ENCODE measurements around the gene ZNF345. TPM values are rescaled to one million over a fixed set of nuclear protein-coding genes. Genes with fewer than 3 reads are reported as not detected.

ZNF345 gene
- total RNA-seq, 1 experiment from 2014 or later = 5.2 TPM

DNA sequence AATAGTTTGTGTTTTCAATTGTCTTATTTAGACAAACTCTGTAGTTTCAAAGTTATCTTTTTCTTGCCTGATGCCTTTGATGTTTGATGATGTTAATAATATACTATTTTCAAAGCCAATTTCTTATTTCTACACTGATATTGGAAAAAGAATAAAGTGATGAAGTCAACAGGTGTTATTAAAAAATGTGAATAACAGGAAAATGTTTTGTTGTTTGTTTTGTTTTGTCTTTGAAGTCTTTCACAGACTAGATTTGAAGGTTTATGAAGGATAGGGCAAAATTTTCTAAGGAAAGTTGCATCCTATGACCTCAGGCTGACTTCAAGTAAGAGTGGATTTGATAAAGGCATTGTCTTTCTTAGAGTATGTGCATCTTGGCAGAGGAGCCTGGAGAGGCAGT lies 43.6 kb upstream of the ZNF345 start (continued):
- TF ChIP-seq, protein P1, sequence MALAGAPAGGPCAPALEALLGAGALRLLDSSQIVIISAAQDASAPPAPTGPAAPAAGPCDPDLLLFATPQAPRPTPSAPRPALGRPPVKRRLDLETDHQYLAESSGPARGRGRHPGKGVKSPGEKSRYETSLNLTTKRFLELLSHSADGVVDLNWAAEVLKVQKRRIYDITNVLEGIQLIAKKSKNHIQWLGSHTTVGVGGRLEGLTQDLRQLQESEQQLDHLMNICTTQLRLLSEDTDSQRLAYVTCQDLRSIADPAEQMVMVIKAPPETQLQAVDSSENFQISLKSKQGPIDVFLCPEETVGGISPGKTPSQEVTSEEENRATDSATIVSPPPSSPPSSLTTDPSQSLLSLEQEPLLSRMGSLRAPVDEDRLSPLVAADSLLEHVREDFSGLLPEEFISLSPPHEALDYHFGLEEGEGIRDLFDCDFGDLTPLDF (CRISPR knock-in tag; IDR thresholded peaks at IDR 0.05) = no peak
- TF ChIP-seq KAT7 (CRISPR knock-in tag; IDR thresholded peaks at IDR 0.05; ENCODE audit: borderline replicate concordance) (no peak), CBFB (CRISPR knock-in tag; IDR thresholded peaks at IDR 0.05; ENCODE audit: low read depth) (no peak), JUN (CRISPR knock-in tag; IDR thresholded peaks at IDR 0.05) (no peak), ZNF219 (CRISPR knock-in tag; IDR thresholded peaks at IDR 0.05; ENCODE audit: borderline replicate concordance) (no peak)
- TF ChIP-seq, protein P2, sequence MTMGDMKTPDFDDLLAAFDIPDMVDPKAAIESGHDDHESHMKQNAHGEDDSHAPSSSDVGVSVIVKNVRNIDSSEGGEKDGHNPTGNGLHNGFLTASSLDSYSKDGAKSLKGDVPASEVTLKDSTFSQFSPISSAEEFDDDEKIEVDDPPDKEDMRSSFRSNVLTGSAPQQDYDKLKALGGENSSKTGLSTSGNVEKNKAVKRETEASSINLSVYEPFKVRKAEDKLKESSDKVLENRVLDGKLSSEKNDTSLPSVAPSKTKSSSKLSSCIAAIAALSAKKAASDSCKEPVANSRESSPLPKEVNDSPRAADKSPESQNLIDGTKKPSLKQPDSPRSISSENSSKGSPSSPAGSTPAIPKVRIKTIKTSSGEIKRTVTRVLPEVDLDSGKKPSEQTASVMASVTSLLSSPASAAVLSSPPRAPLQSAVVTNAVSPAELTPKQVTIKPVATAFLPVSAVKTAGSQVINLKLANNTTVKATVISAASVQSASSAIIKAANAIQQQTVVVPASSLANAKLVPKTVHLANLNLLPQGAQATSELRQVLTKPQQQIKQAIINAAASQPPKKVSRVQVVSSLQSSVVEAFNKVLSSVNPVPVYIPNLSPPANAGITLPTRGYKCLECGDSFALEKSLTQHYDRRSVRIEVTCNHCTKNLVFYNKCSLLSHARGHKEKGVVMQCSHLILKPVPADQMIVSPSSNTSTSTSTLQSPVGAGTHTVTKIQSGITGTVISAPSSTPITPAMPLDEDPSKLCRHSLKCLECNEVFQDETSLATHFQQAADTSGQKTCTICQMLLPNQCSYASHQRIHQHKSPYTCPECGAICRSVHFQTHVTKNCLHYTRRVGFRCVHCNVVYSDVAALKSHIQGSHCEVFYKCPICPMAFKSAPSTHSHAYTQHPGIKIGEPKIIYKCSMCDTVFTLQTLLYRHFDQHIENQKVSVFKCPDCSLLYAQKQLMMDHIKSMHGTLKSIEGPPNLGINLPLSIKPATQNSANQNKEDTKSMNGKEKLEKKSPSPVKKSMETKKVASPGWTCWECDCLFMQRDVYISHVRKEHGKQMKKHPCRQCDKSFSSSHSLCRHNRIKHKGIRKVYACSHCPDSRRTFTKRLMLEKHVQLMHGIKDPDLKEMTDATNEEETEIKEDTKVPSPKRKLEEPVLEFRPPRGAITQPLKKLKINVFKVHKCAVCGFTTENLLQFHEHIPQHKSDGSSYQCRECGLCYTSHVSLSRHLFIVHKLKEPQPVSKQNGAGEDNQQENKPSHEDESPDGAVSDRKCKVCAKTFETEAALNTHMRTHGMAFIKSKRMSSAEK (CRISPR knock-in tag; IDR thresholded peaks at IDR 0.05; ENCODE audit: borderline replicate concordance) = no peak
- TF ChIP-seq, protein P3, sequence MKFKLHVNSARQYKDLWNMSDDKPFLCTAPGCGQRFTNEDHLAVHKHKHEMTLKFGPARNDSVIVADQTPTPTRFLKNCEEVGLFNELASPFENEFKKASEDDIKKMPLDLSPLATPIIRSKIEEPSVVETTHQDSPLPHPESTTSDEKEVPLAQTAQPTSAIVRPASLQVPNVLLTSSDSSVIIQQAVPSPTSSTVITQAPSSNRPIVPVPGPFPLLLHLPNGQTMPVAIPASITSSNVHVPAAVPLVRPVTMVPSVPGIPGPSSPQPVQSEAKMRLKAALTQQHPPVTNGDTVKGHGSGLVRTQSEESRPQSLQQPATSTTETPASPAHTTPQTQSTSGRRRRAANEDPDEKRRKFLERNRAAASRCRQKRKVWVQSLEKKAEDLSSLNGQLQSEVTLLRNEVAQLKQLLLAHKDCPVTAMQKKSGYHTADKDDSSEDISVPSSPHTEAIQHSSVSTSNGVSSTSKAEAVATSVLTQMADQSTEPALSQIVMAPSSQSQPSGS (CRISPR knock-in tag; IDR thresholded peaks at IDR 0.05; ENCODE audit: borderline replicate concordance, low read depth) = no peak

DNA sequence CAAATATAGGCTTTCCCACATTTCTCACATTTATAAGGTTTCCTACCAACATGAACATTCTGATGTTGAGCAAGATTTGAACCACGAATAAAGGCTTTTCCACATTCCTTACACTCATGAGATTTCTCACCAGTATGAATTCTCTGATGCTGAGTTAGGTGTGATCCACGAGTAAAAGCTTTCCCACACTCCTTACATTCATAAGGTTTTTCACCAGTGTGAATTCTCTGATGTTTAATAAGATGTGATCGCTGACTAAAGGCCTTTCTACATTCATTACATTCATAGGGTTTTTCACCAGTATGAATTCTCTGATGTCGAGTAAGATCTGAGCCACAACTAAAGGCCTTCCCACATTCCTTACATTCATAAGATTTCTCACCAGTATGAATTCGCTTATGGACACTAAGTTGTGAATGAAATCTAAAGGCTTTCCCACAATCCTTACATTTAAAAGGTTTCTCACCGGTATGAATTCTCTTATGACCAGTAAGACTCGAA lies 31.5 kb upstream of the ZNF345 start:
- H3K27me3 Mint-ChIP-seq (ENCODE audit: low read depth) = peaks cover 8% of the 10 kb centered on the region; the same call in 1 of the 2 replicates
- TF ChIP-seq, protein P4, sequence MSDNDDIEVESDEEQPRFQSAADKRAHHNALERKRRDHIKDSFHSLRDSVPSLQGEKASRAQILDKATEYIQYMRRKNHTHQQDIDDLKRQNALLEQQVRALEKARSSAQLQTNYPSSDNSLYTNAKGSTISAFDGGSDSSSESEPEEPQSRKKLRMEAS (CRISPR knock-in tag; IDR thresholded peaks at IDR 0.05) = no peak
- TF ChIP-seq IRF2 (CRISPR knock-in tag; IDR thresholded peaks at IDR 0.05; ENCODE audit: borderline replicate concordance, low read depth) (no peak), ZNF671 (CRISPR knock-in tag; IDR thresholded peaks at IDR 0.05) (no peak), NR3C1 (CRISPR knock-in tag; conservative IDR thresholded peaks at IDR 0.05; ENCODE audit: low read depth) (no peak), ZNF396 (CRISPR knock-in tag; IDR thresholded peaks at IDR 0.05; ENCODE audit: borderline replicate concordance) (no peak), ZNF138 (CRISPR knock-in tag; conservative IDR thresholded peaks at IDR 0.05) (no peak)
- TF ChIP-seq, protein P5, sequence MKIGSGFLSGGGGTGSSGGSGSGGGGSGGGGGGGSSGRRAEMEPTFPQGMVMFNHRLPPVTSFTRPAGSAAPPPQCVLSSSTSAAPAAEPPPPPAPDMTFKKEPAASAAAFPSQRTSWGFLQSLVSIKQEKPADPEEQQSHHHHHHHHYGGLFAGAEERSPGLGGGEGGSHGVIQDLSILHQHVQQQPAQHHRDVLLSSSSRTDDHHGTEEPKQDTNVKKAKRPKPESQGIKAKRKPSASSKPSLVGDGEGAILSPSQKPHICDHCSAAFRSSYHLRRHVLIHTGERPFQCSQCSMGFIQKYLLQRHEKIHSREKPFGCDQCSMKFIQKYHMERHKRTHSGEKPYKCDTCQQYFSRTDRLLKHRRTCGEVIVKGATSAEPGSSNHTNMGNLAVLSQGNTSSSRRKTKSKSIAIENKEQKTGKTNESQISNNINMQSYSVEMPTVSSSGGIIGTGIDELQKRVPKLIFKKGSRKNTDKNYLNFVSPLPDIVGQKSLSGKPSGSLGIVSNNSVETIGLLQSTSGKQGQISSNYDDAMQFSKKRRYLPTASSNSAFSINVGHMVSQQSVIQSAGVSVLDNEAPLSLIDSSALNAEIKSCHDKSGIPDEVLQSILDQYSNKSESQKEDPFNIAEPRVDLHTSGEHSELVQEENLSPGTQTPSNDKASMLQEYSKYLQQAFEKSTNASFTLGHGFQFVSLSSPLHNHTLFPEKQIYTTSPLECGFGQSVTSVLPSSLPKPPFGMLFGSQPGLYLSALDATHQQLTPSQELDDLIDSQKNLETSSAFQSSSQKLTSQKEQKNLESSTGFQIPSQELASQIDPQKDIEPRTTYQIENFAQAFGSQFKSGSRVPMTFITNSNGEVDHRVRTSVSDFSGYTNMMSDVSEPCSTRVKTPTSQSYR (CRISPR knock-in tag; IDR thresholded peaks at IDR 0.05) = no peak
- TF ChIP-seq, protein P6, sequence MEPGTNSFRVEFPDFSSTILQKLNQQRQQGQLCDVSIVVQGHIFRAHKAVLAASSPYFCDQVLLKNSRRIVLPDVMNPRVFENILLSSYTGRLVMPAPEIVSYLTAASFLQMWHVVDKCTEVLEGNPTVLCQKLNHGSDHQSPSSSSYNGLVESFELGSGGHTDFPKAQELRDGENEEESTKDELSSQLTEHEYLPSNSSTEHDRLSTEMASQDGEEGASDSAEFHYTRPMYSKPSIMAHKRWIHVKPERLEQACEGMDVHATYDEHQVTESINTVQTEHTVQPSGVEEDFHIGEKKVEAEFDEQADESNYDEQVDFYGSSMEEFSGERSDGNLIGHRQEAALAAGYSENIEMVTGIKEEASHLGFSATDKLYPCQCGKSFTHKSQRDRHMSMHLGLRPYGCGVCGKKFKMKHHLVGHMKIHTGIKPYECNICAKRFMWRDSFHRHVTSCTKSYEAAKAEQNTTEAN (CRISPR knock-in tag; IDR thresholded peaks at IDR 0.05) = no peak
- TF ChIP-seq, protein P7, sequence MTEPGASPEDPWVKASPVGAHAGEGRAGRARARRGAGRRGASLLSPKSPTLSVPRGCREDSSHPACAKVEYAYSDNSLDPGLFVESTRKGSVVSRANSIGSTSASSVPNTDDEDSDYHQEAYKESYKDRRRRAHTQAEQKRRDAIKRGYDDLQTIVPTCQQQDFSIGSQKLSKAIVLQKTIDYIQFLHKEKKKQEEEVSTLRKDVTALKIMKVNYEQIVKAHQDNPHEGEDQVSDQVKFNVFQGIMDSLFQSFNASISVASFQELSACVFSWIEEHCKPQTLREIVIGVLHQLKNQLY (CRISPR knock-in tag; IDR thresholded peaks at IDR 0.05) = no peak
- TF ChIP-seq, protein P2 (CRISPR knock-in tag; IDR thresholded peaks at IDR 0.05; ENCODE audit: borderline replicate concordance) = no peak
- POLR2A ChIA-PET = no interaction called here
- no peak for ATAC-seq
- H3K4me3 Mint-ChIP-seq = no peak overlapping the region
- no peak overlapping the region for H3K27ac Mint-ChIP-seq
- CTCF ChIA-PET = no interaction called here
- peaks cover 94% of the 10 kb centered on the region for H3K36me3 Mint-ChIP-seq
- no peak for DNase-seq (ENCODE audit: low spot score)
- H3K4me1 Mint-ChIP-seq = no peaks in the 10 kb centered on the region
- peaks cover 66% of the 10 kb centered on the region for H3K9me3 Mint-ChIP-seq

Data from WTC11 (cell line).